ENCODE data around the gene TTBK2.
"Not testable (repeated sequence)": the region's sequence is repeated elsewhere in the genome, so short reads cannot be mapped to it uniquely, and the experiment has no call there.

Gene TTBK2

GRCh38 chr15:42826251-42826890 is 94.2 kb downstream of the TTBK2 start:
- DNase-seq (ENCODE audit: low read depth in 2 of 2), result no peak

- DNase-seq (ENCODE audit: low read depth in 2 of 2), result no peak
These were observed 95.0 kb downstream of the TTBK2 start for GRCh38 chr15:42825599-42825998.

GRCh38 chr15:42820811-42821210 is 99.8 kb downstream of the TTBK2 start:
- DNase-seq (ENCODE audit: low read depth in 2 of 2), result no peak

- no peak for DNase-seq (ENCODE audit: low read depth in 2 of 2)
These were observed 100.8 kb downstream of the TTBK2 start for GRCh38 chr15:42819786-42820185.

- DNase-seq (ENCODE audit: low read depth in 2 of 2), result no peak
These were observed 109.1 kb downstream of the TTBK2 start for GRCh38 chr15:42811433-42811832.

- DNase-seq (ENCODE audit: low read depth in 2 of 2), result no peak
These were observed 111.7 kb downstream of the TTBK2 start for GRCh38 chr15:42808913-42809312.

- DNase-seq (ENCODE audit: low read depth in 2 of 2), result no peak
These were observed 115.3 kb downstream of the TTBK2 start for GRCh38 chr15:42805266-42805665.

- no peak for DNase-seq (ENCODE audit: low read depth in 2 of 2)
These were observed 115.8 kb downstream of the TTBK2 start for GRCh38 chr15:42804739-42805138.

- DNase-seq (ENCODE audit: low read depth in 2 of 2), result no peak
These were observed 117.1 kb downstream of the TTBK2 start for GRCh38 chr15:42803436-42803835.

GRCh38 chr15:42802168-42802567 is 118.4 kb downstream of the TTBK2 start:
- DNase-seq (ENCODE audit: low read depth in 2 of 2), result no peak

- DNase-seq (ENCODE audit: low read depth in 2 of 2), result no peak
These were observed 119.7 kb downstream of the TTBK2 start for GRCh38 chr15:42800731-42801474.

- no peak for DNase-seq (ENCODE audit: low read depth in 2 of 2)
These were observed 121.8 kb downstream of the TTBK2 start for GRCh38 chr15:42798802-42799201.

GRCh38 chr15:42796955-42797782 is 123.4 kb downstream of the TTBK2 start:
- DNase-seq (ENCODE audit: low read depth in 2 of 2), result no peak

GRCh38 chr15:42788725-42789124 is 131.9 kb downstream of the TTBK2 start:
- DNase-seq (ENCODE audit: low read depth in 2 of 2), result no peak

GRCh38 chr15:42786978-42787377 is 133.6 kb downstream of the TTBK2 start:
- no peak for DNase-seq (ENCODE audit: low read depth in 2 of 2)

- DNase-seq (ENCODE audit: low read depth in 2 of 2), result no peak
These were observed 135.0 kb downstream of the TTBK2 start for GRCh38 chr15:42785569-42785968.

GRCh38 chr15:42784705-42785104 is 135.9 kb downstream of the TTBK2 start:
- DNase-seq (ENCODE audit: low read depth in 2 of 2), result no peak

GRCh38 chr15:42782716-42783115 is 137.9 kb downstream of the TTBK2 start:
- no peak for DNase-seq (ENCODE audit: low read depth in 2 of 2)

- no peak for DNase-seq (ENCODE audit: low read depth in 2 of 2)
These were observed 145.2 kb downstream of the TTBK2 start for GRCh38 chr15:42775416-42775815.

- no peak for DNase-seq (ENCODE audit: low read depth in 2 of 2)
These were observed 147.7 kb downstream of the TTBK2 start for GRCh38 chr15:42772901-42773300.

- no peak for DNase-seq (ENCODE audit: low read depth in 2 of 2)
These were observed 148.4 kb downstream of the TTBK2 start for GRCh38 chr15:42772144-42772543.

GRCh38 chr15:42766109-42766508 is 154.5 kb downstream of the TTBK2 start:
- not testable (repeated sequence) for DNase-seq (ENCODE audit: low read depth in 2 of 2)
